B cell (primary cell): ENCODE data around the gene ARHGDIA. TPM values are rescaled to one million over a fixed set of nuclear protein-coding genes. Genes with fewer than 3 reads are reported as not detected.

Source experiments
- ATAC-seq: fragments of 200-7000 bp; cut with Tn5 transposase; one replicate; pipeline ENCODE4 v1.10.0; 2021; ENCODE audit warnings: low read depth, mild to moderate bottlenecking, moderate number of reproducible peaks, moderate library complexity
- CTCF ChIA-PET: fragments of 350-600 bp; sonication (Branson Sonifier 250); formaldehyde crosslinking; loops from one replicate; lab custom pipeline; 2021; ENCODE audit warnings: antibody characterized with exemption, inconsistent platforms; lab: Charles Lee
- POLR2A ChIA-PET: fragments of 350-600 bp; sonication (Branson Sonifier 250); formaldehyde crosslinking; loops from one replicate; lab custom pipeline; 2021; ENCODE audit warnings: antibody characterized with exemption; lab: Charles Lee
- DNase-seq: peaks from one replicate; pipeline ENCODE4 v3.0.0; 2013
- H2AFZ ChIP-seq: 2 replicates; pipeline ENCODE4 v1.6.1; 2012; ENCODE audit warnings: mild to moderate bottlenecking, low read depth, low read length; ENCODE audit not compliant: insufficient read depth, poor library complexity, severe bottlenecking
- H3K27ac ChIP-seq, 2 donors: 1 replicate in 1 of 2; 2 replicates in 1 of 2; pipeline ENCODE4 v1.5.1; 2012 to 2013; ENCODE audit warnings: low read length in 2 of 2, mild to moderate bottlenecking in 2 of 2, moderate library complexity in 1 of 2
- H3K27me3 ChIP-seq, 4 experiments: fragments of 200-600 bp in 1 of 4; sonication (generic) in 1 of 4; replicated peaks in 1 of 4; 1 replicate in 2 of 4; 2 replicates in 2 of 4; pipeline versions ENCODE4 v1.6.1 to v1.7.0; 2013 to 2016; ENCODE audit warnings: low read length in 3 of 4, mild to moderate bottlenecking in 2 of 4, mixed read lengths in 1 of 4, moderate library complexity in 1 of 4; ENCODE audit not compliant: insufficient read depth in 4 of 4, control insufficient read depth in 3 of 4; ENCODE audit errors: control extremely low read depth in 1 of 4
- H3K36me3 ChIP-seq, 2 experiments: replicated peaks in 1 of 2; 1 replicate in 1 of 2; 2 replicates in 1 of 2; pipeline versions ENCODE4 v1.6.1 to v1.7.1; 2013; ENCODE audit warnings: low read length in 1 of 2; ENCODE audit not compliant: insufficient read depth in 2 of 2, control insufficient read depth in 1 of 2; ENCODE audit errors: control extremely low read depth in 1 of 2, extremely low read depth in 1 of 2
- H3K4me1 ChIP-seq, 2 donors: fragments of 200-600 bp in 1 of 2; sonication (generic) in 1 of 2; 1 replicate in 1 of 2; 2 replicates in 1 of 2; pipeline versions ENCODE4 v1.5.1 to v1.6.1; 2013 to 2017; ENCODE audit warnings: low read length in 2 of 2; ENCODE audit not compliant: control insufficient read depth in 2 of 2, insufficient read depth in 2 of 2
- H3K4me2 ChIP-seq: replicated peaks from 2 replicates; pipeline ENCODE3; 2012; ENCODE audit warnings: mild to moderate bottlenecking, low read depth, low read length; ENCODE audit not compliant: poor library complexity, severe bottlenecking
- H3K4me3 ChIP-seq, 5 experiments: fragments of 200-600 bp in 1 of 5; sonication (generic) in 1 of 5; 1 replicate in 3 of 5; 2 replicates in 2 of 5; pipeline versions ENCODE4 v1.5.1 to v1.7.0; 2011 to 2016; ENCODE audit warnings: low read length in 4 of 5, mild to moderate bottlenecking in 4 of 5, low read depth in 2 of 5, control low read depth in 1 of 5, moderate library complexity in 1 of 5; ENCODE audit not compliant: insufficient read depth in 1 of 5; ENCODE audit errors: control extremely low read depth in 1 of 5, extremely low read depth in 1 of 5
- H3K79me2 ChIP-seq: fragments of 200-600 bp; sonication (generic); one replicate; pipeline ENCODE4 v1.6.0; 2016; ENCODE audit warnings: low read length; ENCODE audit not compliant: control insufficient read depth, insufficient read depth
- H3K9ac ChIP-seq: fragments of 200-600 bp; sonication (generic); 2 replicates; pipeline ENCODE4 v1.6.1; 2017; ENCODE audit warnings: mild to moderate bottlenecking, low read length, moderate library complexity
- H3K9me3 ChIP-seq, 3 donors: one replicate each; pipeline versions ENCODE4 v1.6.1 to v1.7.1; 2013; ENCODE audit warnings: low read length in 2 of 3; ENCODE audit not compliant: control insufficient read depth in 2 of 3, insufficient read depth in 1 of 3; ENCODE audit errors: control extremely low read depth in 1 of 3
- H4K20me1 ChIP-seq: 2 replicates; pipeline ENCODE4 v1.6.0; 2012; ENCODE audit warnings: mild to moderate bottlenecking, low read length; ENCODE audit not compliant: insufficient read depth, control insufficient read depth, poor library complexity, severe bottlenecking
- H3K27ac Mint-ChIP-seq: one replicate; pipeline ENCODE4 v1.8.0; 2021; ENCODE audit warnings: mixed read lengths
- H3K27me3 Mint-ChIP-seq: one replicate; pipeline ENCODE4 v1.8.0; 2021; ENCODE audit warnings: mixed read lengths
- H3K4me1 Mint-ChIP-seq: one replicate; pipeline ENCODE4 v1.8.0; 2021; ENCODE audit warnings: mixed read lengths
- H3K4me3 Mint-ChIP-seq: one replicate; pipeline ENCODE4 v1.8.0; 2021; ENCODE audit warnings: mixed read lengths
- H3K9me3 Mint-ChIP-seq: one replicate; pipeline ENCODE4 v1.8.0; 2022; ENCODE audit warnings: mixed read lengths; ENCODE audit not compliant: insufficient read depth
- CTCF ChIP-seq: fragments of 200-600 bp; IDR thresholded peaks from one replicate; pipeline ENCODE4 v1.8.0; 2022; ENCODE audit warnings: antibody characterized with exemption, mild to moderate bottlenecking
- EZH2 ChIP-seq: IDR thresholded peaks from 2 replicates; pipeline ENCODE4 v1.6.1; 2012; ENCODE audit warnings: borderline replicate concordance, low read depth, mild to moderate bottlenecking, moderate library complexity, low read length; ENCODE audit not compliant: insufficient read depth, poor library complexity, severe bottlenecking
- WGBS: methylation state at CpG from one replicate; pipeline ENCODE4 v1.1.5; 2013; ENCODE audit warnings: missing lambda C conversion rate; ENCODE audit not compliant: insufficient coverage; 5-methylcytosine and 5-hydroxymethylcytosine counted together
- intact Hi-C: fragments of 100-400 bp; cut with micrococcal nuclease; formaldehyde crosslinking; loops from one replicate; pipeline ENCODE4 v1.10.0; 2022
- polyA plus RNA-seq: library from polyadenylated mRNA; depleted of rRNA; stranded (reverse); fragments of >200 nt; gene quantifications from 2 replicates; pipeline ENCODE4 v1.2.3, GENCODE V29; 2012
- total RNA-seq, 2 donors: library from RNA; stranded (reverse); fragments of 120-200 nt in 1 of 2; gene quantifications; 1 replicate in 1 of 2; 2 replicates in 1 of 2; pipeline versions ENCODE4 v1.2.3 to v1.2.4, GENCODE V29; 2013 to 2022

Gene ARHGDIA
- total and polyA plus RNA-seq, 2 donors (not counting 1 experiment from before 2014, with no cell fraction given) = 262 to 510 TPM

DNA sequence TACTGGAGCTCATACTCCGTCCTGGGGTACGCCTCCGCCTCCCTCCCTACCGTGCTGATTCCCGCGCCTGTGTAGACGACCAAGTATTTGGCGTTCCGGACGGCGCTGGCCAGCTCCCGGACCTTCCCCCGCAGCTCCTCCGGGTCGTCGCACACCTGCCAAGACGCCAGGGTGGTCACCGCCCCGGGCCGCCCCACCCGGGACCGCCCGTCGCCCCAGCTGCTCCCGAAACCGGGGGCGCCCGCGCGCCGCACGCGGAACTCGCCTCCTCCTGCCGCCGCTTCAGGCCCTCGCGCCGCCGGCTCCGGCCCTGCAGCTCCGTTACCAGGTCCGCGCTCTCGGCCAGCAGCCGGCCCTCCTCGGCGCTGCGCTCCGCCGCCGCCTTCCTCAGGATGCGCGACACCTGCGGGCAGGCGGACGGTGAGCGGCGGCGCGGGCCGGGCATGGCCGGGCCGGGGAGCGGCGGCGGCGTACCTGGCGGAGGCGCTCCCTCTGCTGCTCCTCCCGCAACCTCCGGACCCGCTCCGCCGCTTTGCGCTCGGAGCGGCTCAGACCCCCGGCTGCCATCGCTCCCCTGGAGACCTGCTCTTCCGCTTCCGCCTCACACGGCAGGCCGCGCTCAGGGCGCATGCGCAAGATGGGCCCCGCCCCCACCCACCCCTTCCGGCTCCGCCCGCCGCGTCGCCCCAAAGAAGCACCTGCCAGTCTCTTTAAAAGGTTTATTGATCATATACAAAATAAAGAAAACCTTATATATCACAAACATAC, 46.6 kb upstream of the ARHGDIA start, which contains the start of gene SIRT7:
Gene SIRT7 (minus strand): TSS at position 612 of the 768 bp plus-strand sequence. CDS start 45 bp downstream, at position 567.
- ATAC-seq (peak; percentile 90), DNase-seq (peak; percentile 92)
- Mint-ChIP-seq H3K9me3 (no peaks in the 10 kb centered on the region), H3K4me1 (peaks cover 28% of the 10 kb centered on the region), H3K27me3 (no peaks in the 10 kb centered on the region), H3K4me3 (peak within 1 kb of the TSS; percentile 91), H3K27ac (peak within 1 kb of the TSS; percentile 90)
- Histone ChIP-seq H3K79me2 (peaks cover 62% of the 10 kb centered on the region), H4K20me1 (peaks cover 40% of the 10 kb centered on the region), H3K36me3 (peaks cover 0 to 37% of the 10 kb centered on the region in 2 experiments), H3K4me3 (peak within 1 kb of the TSS; percentile 53 to 75 (median 69)), H3K27me3 (no peaks in the 10 kb centered on the region), H3K4me1 (peaks cover 13 to 22% of the 10 kb centered on the region in 2 donors), H2AFZ (peak within 1 kb of the TSS; percentile 61), H3K4me2 (peak within 1 kb of the TSS; percentile 88), H3K9ac (peak within 1 kb of the TSS; percentile 78), H3K9me3 (no peaks in the 10 kb centered on the region), H3K27ac (peak within 1 kb of the TSS; percentile 44 to 61)
- under 1% methylated on average over 79 of the region's 94 CpGs for WGBS
- intact Hi-C loops = loop anchor here (1.0 to 2.0 kb wide), 4 partner anchors 9 to 105 kb away; partner anchors contain the start of genes ARHGDIA, CENPX, LRRC45 and P4HB
- ChIA-PET CTCF (interaction anchor here (0.7 to 1.6 kb wide), 3 partner anchors 10 to 26 kb away, joined by 3 to 8 read pairs (median 3); partner anchors contain the start of genes ANAPC11 and MAFG), POLR2A (interaction anchor here (1.2 kb wide), 1 partner anchor 9 kb away, joined by 6 read pairs; the partner anchor contains the start of gene MAFG)
- no peak for TF ChIP-seq CTCF
- no peak for TF ChIP-seq EZH2
